CD1c-positive myeloid dendritic cell (primary cell): ENCODE data around the gene HIP1.
A peak's percentile ranks its signal among the peaks of the same experiment; 100 is the strongest.
"Not testable (repeated sequence)": the region's sequence is repeated elsewhere in the genome, so short reads cannot be mapped to it uniquely, and the experiment has no call there.

Experiments used
- DNase-seq: peaks from one replicate; pipeline ENCODE4 v3.0.0-alpha.2; 2016; ENCODE audit errors: extremely low spot score

The HIP1 gene

DNA sequence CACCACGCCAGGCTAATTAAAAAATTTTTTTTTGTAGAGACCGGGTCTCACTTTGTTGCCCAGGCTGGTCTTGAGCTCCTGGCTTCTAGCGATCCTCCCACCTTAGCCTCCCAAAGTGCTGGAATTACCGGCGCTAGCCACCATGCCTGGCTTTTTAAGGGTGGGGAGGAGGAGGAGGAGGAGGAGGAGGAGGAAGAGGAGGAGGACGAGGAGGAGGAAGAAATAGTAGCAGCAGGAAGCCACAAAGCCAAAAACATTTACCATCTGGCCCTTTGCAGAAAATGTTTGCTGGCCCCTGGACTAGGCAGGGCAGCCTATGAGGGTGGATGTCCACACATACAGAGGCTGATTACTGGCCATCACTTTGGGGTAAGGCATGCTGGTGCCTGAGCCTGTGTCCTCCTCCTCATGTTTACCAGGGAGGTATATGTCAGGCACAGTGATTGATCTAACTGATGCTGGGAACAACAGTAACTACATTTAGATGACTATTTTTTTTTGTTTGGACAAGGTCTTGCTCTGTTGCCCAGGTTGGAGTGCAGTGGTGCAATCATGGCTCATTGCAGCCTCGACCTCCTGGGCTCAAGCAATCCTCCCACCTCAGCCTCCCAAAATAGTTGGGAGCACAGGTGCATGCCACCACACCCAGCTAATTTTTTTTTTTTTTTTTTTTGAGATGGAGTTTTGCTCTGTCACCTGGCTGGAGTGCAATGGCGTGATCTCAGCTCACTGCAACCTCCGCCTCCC, 122.1 kb downstream of the HIP1 start:
- no peak for DNase-seq

- peak; percentile 33 for DNase-seq
Measured at GRCh38 chr7:75614401-75614800, 124.3 kb downstream of the HIP1 start.

GRCh38 chr7:75613351-75613750, 125.4 kb downstream of the HIP1 start:
- no peak for DNase-seq

- peak; percentile 19 for DNase-seq
Measured at GRCh38 chr7:75611557-75612178, 127.1 kb downstream of the HIP1 start.

DNA sequence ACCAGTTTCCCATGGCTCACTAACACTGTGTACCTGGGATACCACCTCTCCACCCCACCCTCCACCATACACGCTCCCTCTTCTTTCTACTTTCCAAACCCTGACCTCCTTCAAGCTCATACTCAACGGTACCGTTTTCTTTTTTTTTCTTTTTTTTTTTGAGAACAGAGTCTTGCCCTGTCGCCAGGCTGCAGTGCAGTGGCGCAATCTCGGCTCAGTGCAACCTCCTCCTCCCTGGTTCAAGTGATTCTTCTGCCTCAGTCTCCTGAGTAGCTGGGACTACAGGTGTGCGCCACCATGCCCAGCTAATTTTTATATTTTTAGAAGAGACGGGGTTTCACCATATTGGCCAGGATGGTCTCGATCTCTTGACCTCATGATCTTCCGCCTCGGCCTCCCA, 129.3 kb downstream of the HIP1 start:
- not testable (repeated sequence) for DNase-seq

GRCh38 chr7:75608451-75609122, 130.2 kb downstream of the HIP1 start:
- no peak for DNase-seq

- DNase-seq: no peak
Measured at GRCh38 chr7:75604408-75604807, 134.3 kb downstream of the HIP1 start.

GRCh38 chr7:75602831-75603230, 135.9 kb downstream of the HIP1 start:
- DNase-seq: not testable (repeated sequence)

GRCh38 chr7:75601539-75601938, 137.2 kb downstream of the HIP1 start:
- no peak for DNase-seq

GRCh38 chr7:75600748-75601147, 138.0 kb downstream of the HIP1 start:
- DNase-seq: not testable (repeated sequence)

DNA sequence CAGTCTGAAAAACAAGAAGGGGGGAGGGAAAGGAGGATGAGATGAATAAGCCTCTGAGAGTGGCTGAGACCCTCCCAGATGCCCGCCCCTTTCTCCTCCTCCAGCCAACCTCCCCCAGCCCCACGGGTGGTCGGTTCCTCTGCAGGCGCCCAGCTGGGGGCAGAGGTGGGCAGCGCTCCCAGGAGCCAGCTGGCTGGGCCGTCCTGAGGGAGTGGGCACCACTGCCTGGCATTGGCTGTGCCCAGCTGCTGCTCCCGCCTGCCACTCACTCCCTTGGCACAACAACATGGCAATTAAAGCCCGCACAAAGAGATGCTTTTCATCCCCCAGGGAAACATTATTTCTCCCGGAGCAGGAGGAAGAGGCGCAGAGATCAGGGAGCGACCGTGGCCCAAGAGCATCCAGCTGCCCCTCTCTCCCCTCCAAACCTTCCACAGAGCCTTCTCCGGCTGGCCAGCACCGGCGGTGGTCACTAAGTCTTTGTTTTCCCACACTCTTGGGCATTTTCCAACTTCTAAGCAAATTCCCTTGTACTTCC, 139.4 kb downstream of the HIP1 start:
- DNase-seq: no peak

- DNase-seq: no peak
Measured at GRCh38 chr7:75596727-75597614, 141.8 kb downstream of the HIP1 start.

DNA sequence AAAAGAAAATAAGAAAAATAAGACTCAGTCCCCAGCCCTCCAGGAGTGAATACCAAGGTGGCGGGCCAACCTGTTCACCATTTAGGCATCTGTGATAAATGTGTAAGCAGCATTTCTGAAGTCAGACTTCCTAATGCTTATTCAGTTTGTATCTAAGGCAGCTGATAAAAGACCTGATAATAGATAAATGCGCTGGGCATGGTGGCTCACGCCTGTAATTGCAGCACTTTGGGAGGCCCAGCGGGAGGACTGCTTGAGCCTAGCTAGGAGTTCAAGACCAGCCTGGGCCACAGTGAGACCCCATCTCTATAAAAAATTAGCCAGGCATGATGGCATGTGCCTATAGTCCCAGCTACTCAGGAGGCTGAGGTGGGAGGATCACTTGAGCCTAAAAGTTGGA, 143.0 kb downstream of the HIP1 start:
- DNase-seq: no peak

- not testable (repeated sequence) for DNase-seq
Measured at GRCh38 chr7:75593500-75594184, 145.1 kb downstream of the HIP1 start.

DNA sequence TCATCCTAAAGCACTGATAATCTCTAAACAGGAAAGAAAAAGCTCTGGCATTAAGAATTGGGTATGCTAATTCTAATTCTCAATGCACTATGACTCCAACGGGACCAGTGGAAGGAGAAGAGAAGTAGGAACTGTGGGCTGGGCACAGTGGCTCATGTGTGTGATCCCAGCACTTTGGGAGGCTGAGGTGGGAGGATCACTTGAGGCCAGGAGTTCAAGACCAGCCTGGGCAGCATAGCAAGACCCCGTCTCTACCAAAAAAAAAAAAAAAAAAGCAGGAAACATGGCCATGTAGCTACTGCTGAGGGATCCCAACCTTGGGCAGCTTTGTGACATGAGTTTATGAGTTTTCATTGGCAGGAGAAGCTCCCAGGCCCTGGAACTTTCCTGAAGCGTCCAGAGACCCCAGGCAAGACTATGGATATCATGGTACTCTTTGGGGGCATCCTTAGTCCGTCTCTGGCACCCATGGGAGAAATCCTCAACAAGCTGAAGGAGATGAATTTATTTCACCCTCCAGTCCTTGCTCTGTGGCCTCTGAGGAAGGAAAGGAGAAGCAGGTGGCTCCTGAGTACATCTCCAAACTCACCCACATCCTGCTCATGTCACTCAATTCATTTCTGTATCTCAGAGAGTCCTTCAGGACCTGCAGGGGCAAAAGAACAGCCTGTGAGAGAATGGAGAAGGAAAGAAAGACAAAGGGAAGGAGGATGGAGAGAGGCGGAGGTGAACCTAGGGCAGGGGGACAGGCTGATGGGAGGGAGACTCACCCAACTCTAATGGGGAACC, 147.1 kb downstream of the HIP1 start:
- DNase-seq: no peak

DNA sequence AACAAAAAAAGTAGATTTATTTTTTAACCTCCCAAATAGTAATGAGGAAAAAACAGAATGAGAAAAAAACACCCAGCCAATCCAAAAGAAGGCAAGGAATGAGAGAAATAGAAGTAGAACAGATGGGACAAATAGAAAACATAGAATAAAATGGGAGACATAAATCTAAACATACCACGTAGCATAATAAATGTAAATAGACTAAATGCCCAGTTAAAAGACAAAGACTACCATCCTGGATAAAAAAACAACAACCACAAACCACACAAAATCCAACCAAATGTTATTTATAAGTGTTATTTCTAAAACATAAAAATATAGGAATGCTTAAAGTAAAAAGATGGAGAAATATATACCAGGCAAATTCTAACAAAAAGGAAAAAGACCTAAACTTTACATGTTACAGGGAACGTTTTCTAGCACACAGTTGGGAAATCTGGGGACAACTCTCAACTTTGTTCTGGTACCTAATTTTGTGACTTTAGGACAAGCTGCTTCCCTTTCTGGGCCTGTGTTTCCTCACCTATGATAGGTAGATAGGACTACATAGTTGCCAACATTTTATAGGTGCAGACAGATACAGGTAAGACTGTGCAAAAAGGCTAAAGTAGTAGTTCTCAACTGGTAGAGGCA, 148.3 kb downstream of the HIP1 start:
- DNase-seq: no peak

DNA sequence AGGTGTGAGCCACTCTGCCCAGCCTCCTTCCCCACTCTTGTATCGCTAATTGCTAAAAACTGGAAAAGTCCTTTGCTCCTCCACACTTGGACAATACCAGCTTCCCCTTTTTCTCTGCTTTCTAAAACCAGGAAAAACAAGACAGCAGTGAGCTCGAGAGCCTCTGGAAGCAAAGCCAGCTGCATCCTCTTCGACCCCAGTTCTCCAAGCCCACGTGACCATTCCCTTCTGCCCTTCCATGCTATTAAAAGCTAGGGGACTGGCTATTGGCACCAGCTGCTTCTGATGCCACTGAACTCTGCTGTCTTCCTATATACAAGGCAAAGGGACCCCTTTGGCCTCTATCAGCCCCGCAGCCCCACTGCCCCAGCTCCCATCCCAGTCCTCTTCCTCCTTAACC, 154.4 kb downstream of the HIP1 start:
- DNase-seq: peak; percentile 8

DNA sequence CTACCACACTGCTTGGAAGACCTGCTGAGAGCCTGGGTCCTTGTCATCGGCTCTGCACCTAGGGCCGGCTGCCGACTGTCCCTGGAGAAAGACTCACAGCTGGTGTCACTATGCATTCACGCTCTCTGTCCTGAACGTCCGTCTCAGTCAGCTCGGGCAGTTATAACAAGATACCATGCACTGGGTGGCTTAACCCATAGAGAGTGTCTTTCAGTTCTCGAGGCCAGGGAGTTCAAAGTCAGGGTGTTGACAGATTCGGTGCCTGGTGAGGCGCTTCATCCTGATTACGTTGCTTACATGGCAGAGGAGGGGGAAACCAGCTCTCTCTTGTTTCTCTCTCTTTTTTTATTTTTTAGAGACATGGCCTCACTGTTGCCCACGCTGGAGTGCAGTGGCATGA, 155.5 kb downstream of the HIP1 start:
- DNase-seq: no peak

DNA sequence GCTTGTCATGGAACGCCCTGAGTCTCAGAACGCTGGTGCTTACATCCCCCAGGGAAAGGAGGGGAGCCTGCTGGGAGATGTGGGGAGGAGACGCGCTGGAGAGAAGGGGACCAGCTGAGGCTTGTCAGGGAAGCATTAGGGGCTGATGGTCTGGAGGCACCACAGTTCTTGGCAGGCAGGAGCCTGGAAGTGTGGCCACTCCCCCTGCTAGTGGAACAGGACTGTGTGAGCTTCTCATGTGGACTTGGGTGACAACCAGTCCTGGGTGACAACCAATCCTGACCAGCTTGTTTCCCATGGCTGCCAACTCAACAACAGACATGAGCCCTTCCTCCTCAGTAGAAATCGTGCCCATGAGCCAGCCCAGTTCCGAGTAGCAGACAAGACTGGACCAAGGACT, 158.8 kb downstream of the HIP1 start:
- no peak for DNase-seq

- DNase-seq: no peak
Measured at GRCh38 chr7:75578081-75578480, 160.7 kb downstream of the HIP1 start.
